Transverse colon (tissue), 4 donors: ENCODE data around the gene ME2. TPM values are rescaled to one million over a fixed set of nuclear protein-coding genes. Genes with fewer than 3 reads are reported as not detected.

Source experiments
- DNase-seq: peaks from one replicate; pipeline ENCODE4 v3.0.0-alpha.2; 2019
- H3K27ac ChIP-seq, 4 donors: fragments of 200-600 bp; sonication (generic); 2 replicates each; pipeline ENCODE4 v1.5.1; 2016 to 2018; ENCODE audit warnings: inconsistent platforms in 4 of 4
- H3K27me3 ChIP-seq: fragments of 200-600 bp; sonication (generic); 2 replicates; pipeline ENCODE4 v1.5.1; 2017; ENCODE audit warnings: inconsistent platforms
- H3K36me3 ChIP-seq, 4 donors: fragments of 200-600 bp; sonication (generic); 2 replicates each; pipeline ENCODE4 v1.5.1; 2017 to 2019; ENCODE audit warnings: inconsistent platforms in 4 of 4
- H3K4me1 ChIP-seq, 4 donors: fragments of 200-600 bp; sonication (generic); 2 replicates each; pipeline ENCODE4 v1.5.1; 2017 to 2020; ENCODE audit warnings: inconsistent platforms in 4 of 4
- H3K4me3 ChIP-seq, 4 donors: fragments of 200-600 bp; sonication (generic); 1 replicate in 1 of 4; 2 replicates in 3 of 4; pipeline versions ENCODE4 v1.5.1 to v1.6.1; 2017 to 2019; ENCODE audit warnings: inconsistent platforms in 4 of 4
- H3K9me3 ChIP-seq, 2 donors: fragments of 200-600 bp; sonication (generic); 2 replicates each; pipeline ENCODE4 v1.5.1; 2017 to 2019; ENCODE audit warnings: inconsistent platforms in 2 of 2
- EP300 ChIP-seq: sonication (generic); formaldehyde crosslinking; IDR thresholded peaks from one replicate; pipeline ENCODE4 v1.6.1; 2017; ENCODE audit warnings: antibody characterized with exemption, low read depth
- POLR2A ChIP-seq: fragments of 450-650 bp; IDR thresholded peaks from one replicate; pipeline ENCODE4 v1.6.1; 2016; ENCODE audit warnings: antibody characterized with exemption, mild to moderate bottlenecking, moderate library complexity
- POLR2AphosphoS5 ChIP-seq, 3 donors: sonication (generic); formaldehyde crosslinking; IDR thresholded peaks; one replicate each; pipeline ENCODE4 v1.6.1; 2016; ENCODE audit warnings: antibody characterized with exemption in 3 of 3
- WGBS, 2 donors: methylation state at CpG; one replicate each; pipeline ENCODE4 v1.1.5; 2018; ENCODE audit warnings: low coverage in 1 of 2; 5-methylcytosine and 5-hydroxymethylcytosine counted together
- in situ Hi-C, 4 donors: fragments of 200-750 bp; cut with MboI; loops; one replicate each; pipeline versions ENCODE4 v1.15.0 to v1.15.1; 2017; ENCODE audit warnings: low sequenced_read_pairs in 3 of 4, low pct_ligation_motif_present in 1 of 4, low pct_unique_long_range_greater_than_20kb in 1 of 4
- intact Hi-C: fragments of 100-400 bp; cut with DNase I; formaldehyde crosslinking; loops from one replicate; pipeline ENCODE4 v1.15.1; 2023; ENCODE audit warnings: low total_unique reads
- total RNA-seq, 4 donors: library from RNA; depleted of rRNA; stranded (reverse); fragments of >200 nt; gene quantifications; one replicate each; pipeline ENCODE4 v1.1.0, GENCODE V29; 2016
- TF ChIP-seq, protein P1 (sequence below), 5 experiments: fragments of 200-600 bp in 3 of 5; fragments of 450-650 bp in 2 of 5; sonication (generic) in 3 of 5; IDR thresholded peaks; 1 replicate in 2 of 5; 2 replicates in 3 of 5; pipeline ENCODE4 v1.5.1; 2016 to 2017; ENCODE audit warnings: antibody characterized with exemption in 5 of 5, inconsistent platforms in 3 of 5, mild to moderate bottlenecking in 2 of 5, moderate library complexity in 1 of 5

Gene ME2
- total RNA-seq, 4 donors from 2014 or later, result 28.8 to 84.5 (median 53.2) TPM

DNA sequence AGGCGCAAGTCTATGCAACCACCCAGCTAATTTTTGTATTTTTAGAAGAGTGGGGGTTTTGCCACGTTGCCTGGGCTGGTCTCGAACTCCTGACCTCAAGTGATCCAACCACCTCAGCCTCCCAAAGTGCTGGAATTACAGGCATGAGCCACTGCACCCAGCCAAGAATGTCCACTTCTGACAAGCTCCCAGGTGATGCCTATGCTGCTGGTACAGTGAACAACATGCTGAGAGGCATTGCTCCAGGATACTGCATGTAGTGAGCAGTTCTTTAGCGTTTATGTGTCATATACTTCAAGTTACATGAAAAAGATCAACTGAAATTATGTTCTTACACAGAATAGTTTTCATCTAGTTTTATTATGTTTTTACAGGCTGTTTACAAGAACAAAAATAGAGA is 71.7 kb downstream of the ME2 start:
- no peaks in the 10 kb centered on the region for H3K9me3 ChIP-seq
- DNase-seq, result no peak
- H3K27ac ChIP-seq, result no peak overlapping the region
- in situ Hi-C loops, result no loop called here
- peaks cover 0 to 5% (median 1%) of the 10 kb centered on the region in 4 donors for H3K4me1 ChIP-seq
- H3K27me3 ChIP-seq, result no peaks in the 10 kb centered on the region
- 90 to 100% methylated on average over 2 to 4 of the region's 4 CpGs for WGBS, 2 donors
- TF ChIP-seq POLR2A (no peak), POLR2AphosphoS5 (IDR thresholded peaks at IDR 0.05) (no peak)
- TF ChIP-seq, protein P1, sequence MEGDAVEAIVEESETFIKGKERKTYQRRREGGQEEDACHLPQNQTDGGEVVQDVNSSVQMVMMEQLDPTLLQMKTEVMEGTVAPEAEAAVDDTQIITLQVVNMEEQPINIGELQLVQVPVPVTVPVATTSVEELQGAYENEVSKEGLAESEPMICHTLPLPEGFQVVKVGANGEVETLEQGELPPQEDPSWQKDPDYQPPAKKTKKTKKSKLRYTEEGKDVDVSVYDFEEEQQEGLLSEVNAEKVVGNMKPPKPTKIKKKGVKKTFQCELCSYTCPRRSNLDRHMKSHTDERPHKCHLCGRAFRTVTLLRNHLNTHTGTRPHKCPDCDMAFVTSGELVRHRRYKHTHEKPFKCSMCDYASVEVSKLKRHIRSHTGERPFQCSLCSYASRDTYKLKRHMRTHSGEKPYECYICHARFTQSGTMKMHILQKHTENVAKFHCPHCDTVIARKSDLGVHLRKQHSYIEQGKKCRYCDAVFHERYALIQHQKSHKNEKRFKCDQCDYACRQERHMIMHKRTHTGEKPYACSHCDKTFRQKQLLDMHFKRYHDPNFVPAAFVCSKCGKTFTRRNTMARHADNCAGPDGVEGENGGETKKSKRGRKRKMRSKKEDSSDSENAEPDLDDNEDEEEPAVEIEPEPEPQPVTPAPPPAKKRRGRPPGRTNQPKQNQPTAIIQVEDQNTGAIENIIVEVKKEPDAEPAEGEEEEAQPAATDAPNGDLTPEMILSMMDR (IDR thresholded peaks at IDR 0.05), result no peak
- no peak overlapping the region for H3K4me3 ChIP-seq
- intact Hi-C loops, result no loop called here
- no peaks in the 10 kb centered on the region for H3K36me3 ChIP-seq

DNA sequence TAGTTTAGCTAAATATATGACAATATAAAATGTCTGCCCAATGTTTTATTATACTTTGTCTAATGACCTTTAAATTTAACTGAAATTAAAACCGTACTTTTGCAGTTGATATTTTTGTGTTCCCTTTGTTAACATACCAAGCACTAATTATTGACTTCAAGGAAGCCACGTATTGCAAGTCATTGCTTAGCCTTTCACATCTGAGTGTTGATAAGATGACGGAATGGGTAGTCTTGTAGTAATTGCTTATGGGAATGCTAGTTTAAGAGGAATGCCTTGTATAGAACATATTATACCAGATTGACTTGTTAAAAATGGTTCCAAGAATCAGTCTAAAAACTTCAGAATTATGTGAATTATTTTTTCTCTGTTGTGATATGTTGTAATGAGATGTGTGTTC is 74.9 kb downstream of the ME2 start:
- no peak overlapping the region for H3K4me3 ChIP-seq
- H3K27me3 ChIP-seq, result no peaks in the 10 kb centered on the region
- TF ChIP-seq, protein P1 (IDR thresholded peaks at IDR 0.05), result no peak
- TF ChIP-seq POLR2AphosphoS5 (IDR thresholded peaks at IDR 0.05), result no peak
- TF ChIP-seq EP300, result no peak
- TF ChIP-seq POLR2A, result no peak
- H3K36me3 ChIP-seq, result no peaks in the 10 kb centered on the region
- 81 to 91% methylated on average over 3 of the region's 3 CpGs for WGBS, 2 donors
- in situ Hi-C loops, result no loop called here
- intact Hi-C loops, result no loop called here
- DNase-seq, result no peak
- H3K9me3 ChIP-seq, result no peaks in the 10 kb centered on the region
- H3K4me1 ChIP-seq, result peaks cover 0 to 5% (median 1%) of the 10 kb centered on the region in 4 donors
- H3K27ac ChIP-seq, result no peak overlapping the region

DNA sequence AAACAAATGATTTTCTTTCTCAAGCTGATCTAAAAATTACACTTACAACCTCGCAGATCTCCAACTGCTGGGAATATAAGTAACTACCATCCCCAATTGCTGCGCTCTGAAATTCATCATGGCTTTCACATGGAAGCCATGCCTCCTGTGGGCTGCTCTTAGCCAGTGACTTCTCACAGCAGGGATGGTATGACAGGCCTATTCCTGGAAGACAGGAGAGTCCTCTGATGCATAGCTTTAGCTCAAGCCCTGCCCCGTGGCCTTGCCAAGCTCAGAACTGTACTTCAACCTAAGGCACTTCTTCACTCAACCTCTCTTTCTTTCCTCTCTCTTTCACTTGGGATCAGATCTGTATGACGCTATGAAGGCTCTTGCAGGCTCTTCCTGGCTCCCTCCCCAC is 76.3 kb downstream of the ME2 start:
- H3K4me1 ChIP-seq, result peaks cover 0 to 7% (median 5%) of the 10 kb centered on the region in 4 donors
- H3K36me3 ChIP-seq, result no peaks in the 10 kb centered on the region
- no peak for TF ChIP-seq POLR2AphosphoS5 (IDR thresholded peaks at IDR 0.05)
- TF ChIP-seq, protein P1 (IDR thresholded peaks at IDR 0.05), result no peak
- no peak for TF ChIP-seq POLR2A
- TF ChIP-seq EP300, result no peak
- H3K9me3 ChIP-seq, result no peaks in the 10 kb centered on the region
- in situ Hi-C loops (no loop called here), intact Hi-C loops (no loop called here)
- H3K27ac ChIP-seq, result no peak overlapping the region
- H3K4me3 ChIP-seq, result no peak overlapping the region
- no peak for DNase-seq
- WGBS, 2 donors, result 86 to 92% methylated on average over 1 to 4 of the region's 4 CpGs
- no peaks in the 10 kb centered on the region for H3K27me3 ChIP-seq

DNA sequence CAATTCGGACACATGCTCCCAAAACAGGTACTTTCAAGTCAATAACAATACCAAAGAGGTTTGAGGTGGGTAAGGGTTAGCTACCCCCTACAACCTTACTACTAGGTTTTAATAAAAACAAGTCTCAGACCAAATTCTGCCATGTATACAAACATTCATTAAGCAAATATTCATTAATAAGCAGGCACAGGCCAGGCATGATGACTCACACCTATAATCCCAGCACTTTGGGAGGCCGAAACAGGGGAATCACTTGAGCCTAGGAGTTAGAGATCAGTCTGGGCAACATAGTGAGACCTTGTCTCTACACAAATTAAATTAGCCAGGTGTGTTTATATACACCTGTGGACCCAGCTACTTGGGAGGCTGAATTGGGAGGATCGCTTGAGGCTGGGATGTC is 77.2 kb downstream of the ME2 start:
- in situ Hi-C loops (no loop called here), intact Hi-C loops (no loop called here)
- H3K36me3 ChIP-seq, result no peaks in the 10 kb centered on the region
- no peak overlapping the region for H3K27ac ChIP-seq
- H3K27me3 ChIP-seq, result no peaks in the 10 kb centered on the region
- H3K4me3 ChIP-seq, result no peak overlapping the region
- DNase-seq, result no peak
- peaks cover 0 to 4% of the 10 kb centered on the region in 2 donors for H3K9me3 ChIP-seq
- peaks cover 0 to 7% (median 5%) of the 10 kb centered on the region in 4 donors for H3K4me1 ChIP-seq
- WGBS, 2 donors, result 91% methylated on average over 3 of the region's 3 CpGs; no CpG with 5 or more reads in 1 of the 2 donors
- TF ChIP-seq POLR2AphosphoS5 (IDR thresholded peaks at IDR 0.05) (no peak), POLR2A (no peak), EP300 (no peak)
- TF ChIP-seq, protein P1 (IDR thresholded peaks at IDR 0.05), result no peak
